ENCODE results near the gene KRT86. TPM values are rescaled to one million over a fixed set of nuclear protein-coding genes. Genes with fewer than 3 reads are reported as not detected.
A peak's percentile ranks its signal among the peaks of the same experiment; 100 is the strongest.

Gene KRT86
- total and polyA plus RNA-seq, 2 of the 8 experiments (the other 6 are each of a cell fraction or from before 2014, with no cell fraction given) = 0.12 TPM; not detected in 1

DNA sequence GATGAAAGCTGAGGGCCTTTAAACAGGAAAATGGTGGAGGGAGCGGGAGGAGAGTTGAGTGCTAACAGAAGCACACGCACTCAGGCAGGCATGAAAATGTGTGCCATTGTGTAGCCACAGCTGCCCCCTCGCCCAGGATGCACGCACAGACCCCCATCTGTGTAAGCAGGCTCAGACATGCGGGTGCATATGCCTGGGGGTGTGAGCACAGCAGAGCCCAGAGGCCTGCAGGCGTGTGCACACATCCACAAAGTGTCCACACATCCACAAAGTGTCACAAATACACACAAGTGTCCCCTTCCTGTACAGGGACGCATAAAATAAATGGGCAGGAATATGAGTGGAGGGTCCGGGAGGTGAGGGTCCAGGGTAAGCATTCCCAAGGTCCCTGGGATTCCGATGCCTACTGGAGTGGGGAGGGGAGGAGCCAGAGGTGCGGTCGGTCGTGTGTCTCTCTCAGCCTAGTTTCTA is 42.2 kb upstream of the KRT86 start:
- WGBS, 2 experiments (ENCODE audit: extremely low coverage in 1 of 2, insufficient coverage in 1 of 2, insufficient read length in 1 of 2, insufficient replicate concordance in 2 of 2, low coverage in 1 of 2, low lambda C conversion rate in 2 of 2, missing lambda C conversion rate in 1 of 2) = 57% methylated on average over 11 of the region's 12 CpGs; no CpG with 5 or more reads in 1 of the 2 experiments
- 0 out of 2 replicates have a peak overlapping the region, but pooled peaks have one; percentile 0 for H4K8ac ChIP-seq (ENCODE audit: extremely low read depth, insufficient read depth, low read length)
- H3K36me3 ChIP-seq (ENCODE audit: control insufficient read depth in 2 of 4, insufficient read depth in 4 of 4, low read length in 3 of 4) = no peaks in the 10 kb centered on the region
- DNase-seq (ENCODE audit: low read depth in 1 of 2, low spot score in 2 of 2) (no peak), FAIRE-seq (no peak)
- no peak overlapping the region for H4K91ac ChIP-seq (replicated peaks; ENCODE audit: insufficient read length, low read length)
- H2AK5ac ChIP-seq (ENCODE audit: low read depth, low read length) = no peak overlapping the region
- peak overlapping the region; percentile 41 to 68 (median 59); a peak in 4 of 8 replicates for H3K4me3 ChIP-seq (ENCODE audit: extremely low read depth in 1 of 4, insufficient read depth in 2 of 4, low read depth in 3 of 4, low read length in 4 of 4)
- H2BK5ac ChIP-seq (ENCODE audit: low read depth, low read length) = peak overlapping the region; percentile 19; the same call in 1 of the 2 replicates
- H3K4me1 ChIP-seq (replicated peaks in 1 of 4; ENCODE audit: control insufficient read depth in 3 of 4, insufficient read depth in 4 of 4, low read length in 3 of 4) = peaks cover 3 to 29% (median 19%) of the 10 kb centered on the region in 4 experiments
- no peak overlapping the region for H2BK120ac ChIP-seq (replicated peaks; ENCODE audit: low read depth, low read length)
- H3K56ac ChIP-seq (replicated peaks; ENCODE audit: insufficient read length, low read depth, low read length) = no peak overlapping the region
- H3K14ac ChIP-seq (ENCODE audit: insufficient read length) = no peak overlapping the region
- H3K27ac ChIP-seq (ENCODE audit: low read depth, low read length) = no peak overlapping the region
- H2AFZ ChIP-seq (ENCODE audit: low read length) = 0 out of 2 replicates have a peak overlapping the region, but pooled peaks have one; percentile 70
- H3K27me3 ChIP-seq (replicated peaks in 1 of 4; ENCODE audit: control insufficient read depth in 3 of 4, extremely low read depth in 1 of 4, insufficient read depth in 3 of 4, low read length in 3 of 4) = peaks cover 0 to 50% (median 26%) of the 10 kb centered on the region in 4 experiments; a peak in 6 of 7 replicates
- peak overlapping the region; percentile 82 for H2BK12ac ChIP-seq (ENCODE audit: low read depth, low read length)
- H4K5ac ChIP-seq (ENCODE audit: insufficient read length, low read depth, low read length) = no peak overlapping the region
- H3K79me2 ChIP-seq (ENCODE audit: control insufficient read depth in 1 of 2, insufficient read depth in 2 of 2, low read length in 2 of 2) = no peaks in the 10 kb centered on the region
- no peak overlapping the region for H2BK20ac ChIP-seq (ENCODE audit: low read length)
- peak overlapping the region; percentile 76 to 82 for H3K4me2 ChIP-seq (ENCODE audit: insufficient read depth in 1 of 2, low read depth in 2 of 2, low read length in 2 of 2)
- no peaks in the 10 kb centered on the region for H3K79me1 ChIP-seq (ENCODE audit: low read depth, low read length)
- TF ChIP-seq GTF2F1 (IDR thresholded peaks at IDR 0.05; ENCODE audit: borderline replicate concordance, low read depth, low read length) = no peak
- no peak for TF ChIP-seq BACH1 (IDR thresholded peaks at IDR 0.05; ENCODE audit: low read length)
- TF ChIP-seq FOSL1 (IDR thresholded peaks at IDR 0.05; ENCODE audit: insufficient read depth, low read depth, low read length) = no peak
- no peak for TF ChIP-seq NANOG (IDR thresholded peaks at IDR 0.05; ENCODE audit: insufficient read depth, low read depth, low read length, poor library complexity, severe bottlenecking)
- no peak for TF ChIP-seq POU5F1 (IDR thresholded peaks at IDR 0.05; ENCODE audit: low read depth, low read length)
- TF ChIP-seq EGR1 (IDR thresholded peaks at IDR 0.05; ENCODE audit: borderline replicate concordance, low read depth, low read length) = no peak
- no peaks in the 10 kb centered on the region for H4K20me1 ChIP-seq (replicated peaks in 1 of 2; ENCODE audit: control insufficient read depth in 1 of 2, insufficient read depth in 2 of 2, low read length in 2 of 2)
- no peaks in the 10 kb centered on the region for H3K9me3 ChIP-seq (ENCODE audit: insufficient read depth in 2 of 2, low read depth in 1 of 2, low read length in 1 of 2)
- peaks cover 8% of the 10 kb centered on the region; the same call in 1 of the 2 replicates for H3K23me2 ChIP-seq (ENCODE audit: low read depth, low read length)
- H3K23ac ChIP-seq (ENCODE audit: insufficient read length) = no peak overlapping the region
- no peak overlapping the region for H2BK15ac ChIP-seq (ENCODE audit: low read length)
- POLR2A ChIA-PET (ENCODE audit: partially characterized antibody) = interaction anchor here (0.5 to 2.0 kb wide), 5 partner anchors 12 to 95 kb away, joined by 3 to 5 read pairs (median 3); no protein-coding TSS in a partner anchor
- H3K4ac ChIP-seq (replicated peaks; ENCODE audit: insufficient read length, low read depth, low read length) = no peak overlapping the region
- no peak overlapping the region for H3K9ac ChIP-seq (replicated peaks in 1 of 4; ENCODE audit: extremely low read depth in 1 of 4, low read depth in 3 of 4, low read length in 3 of 4)
- CTCF ChIA-PET (ENCODE audit: partially characterized antibody) = interaction anchor here (0.9 to 17.6 kb wide), 13 partner anchors 9 to 148 kb away, joined by 3 to 151 read pairs (median 4); no protein-coding TSS in a partner anchor
- H3K18ac ChIP-seq (ENCODE audit: extremely low read depth, low read length) = no peak overlapping the region
